ENCODE data around the gene AGAP3.

DNA sequence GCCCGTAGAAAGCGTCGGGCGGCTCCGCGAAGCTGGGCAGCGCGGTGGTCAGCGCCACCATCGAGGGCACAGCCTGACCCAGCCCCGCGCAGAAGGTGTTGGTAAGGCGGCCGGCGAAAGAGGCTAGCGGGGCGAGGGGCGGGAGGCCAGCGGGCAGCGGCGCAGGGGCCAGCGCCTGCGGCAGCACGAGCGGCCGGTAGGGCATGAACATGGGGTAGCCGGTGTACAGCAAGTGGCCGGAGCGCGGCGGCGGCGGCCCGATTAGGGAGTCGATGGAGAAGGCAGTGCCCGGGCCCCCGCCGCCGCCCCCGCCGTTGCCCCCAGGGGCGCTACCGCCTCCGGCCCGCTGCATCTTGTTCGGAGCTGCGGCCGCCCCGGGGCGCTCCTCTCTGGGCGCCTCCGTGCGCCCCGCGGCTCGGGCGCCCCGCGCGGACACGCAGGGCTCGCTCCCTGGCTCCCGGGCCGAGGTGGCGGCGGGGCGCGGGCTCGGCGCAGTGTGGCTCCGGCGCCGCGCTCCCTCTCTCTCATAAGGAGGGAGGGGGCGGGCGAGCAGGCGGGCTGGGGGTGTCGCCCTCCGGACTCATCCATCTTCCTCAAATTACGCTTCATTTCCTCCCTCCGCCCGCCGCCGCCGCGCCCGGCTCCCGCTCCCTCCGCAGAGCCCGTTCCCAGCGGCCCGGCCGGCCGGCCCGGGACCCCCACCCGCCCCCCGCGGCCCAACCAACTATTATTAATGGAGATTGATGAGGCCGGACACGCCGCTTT is 81.1 kb downstream of the AGAP3 start, which contains the start of gene GBX1:
- TF ChIP-seq POLR2A (IDR thresholded peaks at IDR 0.05; ENCODE audit: low read length): no peak
- TF ChIP-seq GATA1 (IDR thresholded peaks at IDR 0.05; ENCODE audit: low read depth, low read length): no peak

Data from erythroblast (primary cell).